IMR-90 (cell line): ENCODE results near the gene FAM110D.

Experiments
- CEBPB ChIP-seq: IDR thresholded peaks from 2 replicates; pipeline ENCODE4 v1.6.1; 2012; ENCODE audit warnings: low read depth, low read length, improper control_type of control experiment
- MAZ ChIP-seq: IDR thresholded peaks from 2 replicates; pipeline ENCODE4 v1.6.1; 2012; ENCODE audit warnings: low read depth, mild to moderate bottlenecking, low read length, improper control_type of control experiment, moderate library complexity, borderline replicate concordance
- POLR2A ChIP-seq: IDR thresholded peaks from 2 replicates; pipeline ENCODE4 v1.6.1; 2012; ENCODE audit warnings: mild to moderate bottlenecking, low read depth, low read length
- RAD21 ChIP-seq: IDR thresholded peaks from 2 replicates; pipeline ENCODE4 v1.6.1; 2012; ENCODE audit warnings: low read length, improper control_type of control experiment
- RFX5 ChIP-seq: IDR thresholded peaks from 2 replicates; pipeline ENCODE4 v1.8.0; 2012; ENCODE audit warnings: low read depth, mild to moderate bottlenecking, low read length, moderate library complexity
- TF ChIP-seq, protein P1 (sequence below): conservative IDR thresholded peaks from 2 replicates; pipeline ENCODE4 v1.5.1; 2012; ENCODE audit warnings: mild to moderate bottlenecking, low read depth, low read length, improper control_type of control experiment
- TF ChIP-seq, protein P2 (sequence below): fragments of 150-350 bp; IDR thresholded peaks from 2 replicates; pipeline ENCODE4 v1.6.1; 2016; ENCODE audit warnings: low read depth, mild to moderate bottlenecking, low read length, moderate library complexity, borderline replicate concordance

DNA sequence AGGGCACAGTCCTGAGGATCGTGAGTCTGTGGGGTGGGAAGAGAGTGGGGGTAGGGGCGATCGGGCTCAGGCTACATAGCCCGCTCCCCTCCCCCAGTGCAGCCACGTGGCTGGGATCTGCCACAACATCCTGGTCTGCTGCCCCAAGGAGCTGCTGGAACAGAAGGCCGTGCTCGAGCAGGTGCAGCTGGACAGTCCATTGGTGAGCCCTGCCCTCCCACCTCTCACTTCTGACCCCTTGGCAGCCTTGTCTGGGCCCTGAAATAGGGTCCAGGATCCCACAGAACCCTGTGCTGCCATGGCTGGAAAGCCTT, 23.5 kb downstream of the FAM110D start:
- TF ChIP-seq, protein P1, sequence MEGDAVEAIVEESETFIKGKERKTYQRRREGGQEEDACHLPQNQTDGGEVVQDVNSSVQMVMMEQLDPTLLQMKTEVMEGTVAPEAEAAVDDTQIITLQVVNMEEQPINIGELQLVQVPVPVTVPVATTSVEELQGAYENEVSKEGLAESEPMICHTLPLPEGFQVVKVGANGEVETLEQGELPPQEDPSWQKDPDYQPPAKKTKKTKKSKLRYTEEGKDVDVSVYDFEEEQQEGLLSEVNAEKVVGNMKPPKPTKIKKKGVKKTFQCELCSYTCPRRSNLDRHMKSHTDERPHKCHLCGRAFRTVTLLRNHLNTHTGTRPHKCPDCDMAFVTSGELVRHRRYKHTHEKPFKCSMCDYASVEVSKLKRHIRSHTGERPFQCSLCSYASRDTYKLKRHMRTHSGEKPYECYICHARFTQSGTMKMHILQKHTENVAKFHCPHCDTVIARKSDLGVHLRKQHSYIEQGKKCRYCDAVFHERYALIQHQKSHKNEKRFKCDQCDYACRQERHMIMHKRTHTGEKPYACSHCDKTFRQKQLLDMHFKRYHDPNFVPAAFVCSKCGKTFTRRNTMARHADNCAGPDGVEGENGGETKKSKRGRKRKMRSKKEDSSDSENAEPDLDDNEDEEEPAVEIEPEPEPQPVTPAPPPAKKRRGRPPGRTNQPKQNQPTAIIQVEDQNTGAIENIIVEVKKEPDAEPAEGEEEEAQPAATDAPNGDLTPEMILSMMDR = no peak
- TF ChIP-seq RFX5 (no peak), POLR2A (no peak), MAZ (no peak), CEBPB (no peak), RAD21 (no peak)
- TF ChIP-seq, protein P2, sequence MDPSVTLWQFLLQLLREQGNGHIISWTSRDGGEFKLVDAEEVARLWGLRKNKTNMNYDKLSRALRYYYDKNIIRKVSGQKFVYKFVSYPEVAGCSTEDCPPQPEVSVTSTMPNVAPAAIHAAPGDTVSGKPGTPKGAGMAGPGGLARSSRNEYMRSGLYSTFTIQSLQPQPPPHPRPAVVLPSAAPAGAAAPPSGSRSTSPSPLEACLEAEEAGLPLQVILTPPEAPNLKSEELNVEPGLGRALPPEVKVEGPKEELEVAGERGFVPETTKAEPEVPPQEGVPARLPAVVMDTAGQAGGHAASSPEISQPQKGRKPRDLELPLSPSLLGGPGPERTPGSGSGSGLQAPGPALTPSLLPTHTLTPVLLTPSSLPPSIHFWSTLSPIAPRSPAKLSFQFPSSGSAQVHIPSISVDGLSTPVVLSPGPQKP = no peak
